ENCODE data around the gene DEPP1.

- no peak for TF ChIP-seq TEAD4 (IDR thresholded peaks at IDR 0.05)
- TF ChIP-seq FOXM1 (IDR thresholded peaks at IDR 0.05; ENCODE audit: borderline replicate concordance, low read depth) = no peak
- TF ChIP-seq, protein P1, sequence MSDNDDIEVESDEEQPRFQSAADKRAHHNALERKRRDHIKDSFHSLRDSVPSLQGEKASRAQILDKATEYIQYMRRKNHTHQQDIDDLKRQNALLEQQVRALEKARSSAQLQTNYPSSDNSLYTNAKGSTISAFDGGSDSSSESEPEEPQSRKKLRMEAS (IDR thresholded peaks at IDR 0.05) = no peak
- no peak for TF ChIP-seq CEBPB (IDR thresholded peaks at IDR 0.05)
- TF ChIP-seq EP300 (IDR thresholded peaks at IDR 0.05; ENCODE audit: borderline replicate concordance) = no peak
- TF ChIP-seq RAD21 (IDR thresholded peaks at IDR 0.05; ENCODE audit: low read depth) = no peak
- TF ChIP-seq YY1 (IDR thresholded peaks at IDR 0.05; ENCODE audit: low read depth) = no peak
These were observed 44.0 kb downstream of the DEPP1 start for GRCh38 chr10:44934416-44935200.
